Suprapubic skin (tissue), 4 donors: Measurements from ENCODE around the gene NUP210L. TPM values are rescaled to one million over a fixed set of nuclear protein-coding genes. Genes with fewer than 3 reads are reported as not detected.

ENCODE experiments used
- DNase-seq, 2 donors: peaks; one replicate each; pipeline ENCODE4 v3.0.0-alpha.2; 2019; ENCODE audit warnings: low spot score in 2 of 2
- H3K27ac ChIP-seq: fragments of 200-600 bp; sonication (generic); one replicate; pipeline ENCODE4 v1.5.1; 2019
- H3K27me3 ChIP-seq: fragments of 200-600 bp; sonication (generic); one replicate; pipeline ENCODE4 v1.5.1; 2019
- H3K36me3 ChIP-seq: fragments of 200-600 bp; sonication (generic); one replicate; pipeline ENCODE4 v1.5.1; 2019
- H3K4me1 ChIP-seq: fragments of 200-600 bp; sonication (generic); one replicate; pipeline ENCODE4 v1.5.1; 2019
- H3K4me3 ChIP-seq: fragments of 200-600 bp; sonication (generic); one replicate; pipeline ENCODE4 v1.5.1; 2019; ENCODE audit warnings: mild to moderate bottlenecking
- H3K9me3 ChIP-seq: fragments of 200-600 bp; sonication (generic); one replicate; pipeline ENCODE4 v1.5.1; 2019
- CTCF ChIP-seq, 2 donors: fragments of 200-600 bp in 1 of 2; fragments of 450-650 bp in 1 of 2; sonication (generic) in 1 of 2; IDR thresholded peaks; one replicate each; pipeline ENCODE4 v1.5.1; 2016 to 2019; ENCODE audit warnings: antibody characterized with exemption in 2 of 2, mild to moderate bottlenecking in 1 of 2, moderate library complexity in 1 of 2
- EP300 ChIP-seq: sonication (generic); formaldehyde crosslinking; IDR thresholded peaks from one replicate; pipeline ENCODE4 v1.6.1; 2017; ENCODE audit warnings: antibody characterized with exemption
- POLR2A ChIP-seq, 2 donors: fragments of 450-650 bp; IDR thresholded peaks; one replicate each; pipeline ENCODE4 v1.6.1; 2017; ENCODE audit warnings: antibody characterized with exemption in 2 of 2, mild to moderate bottlenecking in 2 of 2, moderate library complexity in 2 of 2
- POLR2AphosphoS5 ChIP-seq, 3 donors: sonication (generic); formaldehyde crosslinking; IDR thresholded peaks; one replicate each; pipeline ENCODE4 v1.6.1; 2017; ENCODE audit warnings: antibody characterized with exemption in 3 of 3
- WGBS: methylation state at CpG from one replicate; pipeline ENCODE4 v1.1.5; 2018; 5-methylcytosine and 5-hydroxymethylcytosine counted together
- total RNA-seq, 4 donors: library from RNA; depleted of rRNA; stranded (reverse); fragments of >200 nt; gene quantifications; one replicate each; pipeline ENCODE4 v1.1.0, GENCODE V29; 2016

The NUP210L gene
- total RNA-seq, 4 donors from 2014 or later = not detected

- TF ChIP-seq POLR2A (IDR thresholded peaks at IDR 0.05) (no peak), CTCF (IDR thresholded peaks at IDR 0.05) (no peak), EP300 (no peak), POLR2AphosphoS5 (IDR thresholded peaks at IDR 0.05) (no peak)
- Histone ChIP-seq H3K9me3 (no peaks in the 10 kb centered on the region), H3K36me3 (peaks cover 49% of the 10 kb centered on the region), H3K27ac (no peak overlapping the region), H3K4me3 (no peak overlapping the region), H3K27me3 (no peaks in the 10 kb centered on the region), H3K4me1 (peaks cover 26% of the 10 kb centered on the region)
- DNase-seq = no peak
- WGBS = 77% methylated on average over 5 of the region's 11 CpGs
Measured at GRCh38 chr1:153942766-153943549, 211.9 kb downstream of the NUP210L start.

Other genes starting within 250 kb of the NUP210L start
- 10 to 100 TPM; 25.5 to 64.5 (median 37.1) TPM for gene GATAD2B, start 232.1 kb downstream of the NUP210L start, total RNA-seq
- gene DENND4B, start 208.4 kb downstream of the NUP210L start, total RNA-seq = 10 to 100 TPM; 20.0 to 45.1 (median 31.0) TPM
- gene CRTC2, start 196.5 kb downstream of the NUP210L start, total RNA-seq = 10 to 100 TPM; 19.3 to 36.2 (median 24.5) TPM
- gene SLC39A1, start 191.5 kb downstream of the NUP210L start, total RNA-seq = 10 to 100 TPM; 60.0 to 79.5 (median 69.6) TPM
- gene CREB3L4, start 187.2 kb downstream of the NUP210L start, total RNA-seq = 10 to 100 TPM; 16.6 to 41.0 (median 20.3) TPM
- 100 to 1,000 TPM; 145 to 213 (median 182) TPM for gene JTB, start 177.4 kb downstream of the NUP210L start, total RNA-seq
- gene RAB13, start 168.7 kb downstream of the NUP210L start, total RNA-seq = 10 to 100 TPM; 13.5 to 26.3 (median 23.4) TPM
- gene RPS27, start 164.3 kb downstream of the NUP210L start, total RNA-seq = 1,000 to 10,000 TPM; 1,261 to 3,096 (median 2,718) TPM
- gene TPM3, start 37.0 kb upstream of the NUP210L start, total RNA-seq = 100 to 1,000 TPM; 156 to 192 (median 181) TPM
- gene CFAP141, start 51.3 kb upstream of the NUP210L start, total RNA-seq = not detected
- gene UBAP2L, start 65.9 kb upstream of the NUP210L start, total RNA-seq = 100 to 1,000 TPM in 1 of 4 donors, 10 to 100 TPM in 3; 69.8 to 124 (median 83.0) TPM
- gene HAX1, start 117.6 kb upstream of the NUP210L start, total RNA-seq = 10 to 100 TPM; 66.0 to 88.3 (median 78.4) TPM
- gene AQP10, start 166.0 kb upstream of the NUP210L start, total RNA-seq = under 1 TPM in 1 of 4 donors, not detected in 3; 0.26 TPM
- gene ATP8B2, start 170.5 kb upstream of the NUP210L start, total RNA-seq = 10 to 100 TPM; 14.4 to 34.4 (median 22.0) TPM